Measurements from ENCODE around the gene GUCY1B1.
"Not testable (repeated sequence)": the region's sequence is repeated elsewhere in the genome, so short reads cannot be mapped to it uniquely, and the experiment has no call there.

The GUCY1B1 gene

GRCh38 chr4:155762334-155762733, 3.5 kb downstream of the GUCY1B1 start:
- DNase-seq = no peak

GRCh38 chr4:155763551-155763950, 4.7 kb downstream of the GUCY1B1 start:
- no peak for DNase-seq

GRCh38 chr4:155765149-155765548, 6.3 kb downstream of the GUCY1B1 start:
- no peak for DNase-seq

- no peak for DNase-seq
Measured at GRCh38 chr4:155766622-155767021, 7.8 kb downstream of the GUCY1B1 start.

- DNase-seq = no peak
Measured at GRCh38 chr4:155768370-155768769, 9.5 kb downstream of the GUCY1B1 start.

- DNase-seq = no peak
Measured at GRCh38 chr4:155769090-155769489, 10.3 kb downstream of the GUCY1B1 start.

- DNase-seq = no peak
Measured at GRCh38 chr4:155772459-155773195, 13.8 kb downstream of the GUCY1B1 start.

GRCh38 chr4:155773196-155773800, 14.5 kb downstream of the GUCY1B1 start:
- DNase-seq = no peak

GRCh38 chr4:155774033-155774432, 15.2 kb downstream of the GUCY1B1 start:
- DNase-seq = no peak

GRCh38 chr4:155777971-155778735, 19.3 kb downstream of the GUCY1B1 start:
- peak; percentile 52 for DNase-seq

- DNase-seq = no peak
Measured at GRCh38 chr4:155780775-155781174, 22.0 kb downstream of the GUCY1B1 start.

- no peak for DNase-seq
Measured at GRCh38 chr4:155781249-155781831, 22.5 kb downstream of the GUCY1B1 start.

- no peak for DNase-seq
Measured at GRCh38 chr4:155784637-155785036, 25.8 kb downstream of the GUCY1B1 start.

GRCh38 chr4:155785828-155786227, 27.0 kb downstream of the GUCY1B1 start:
- no peak for DNase-seq

GRCh38 chr4:155787113-155787710, 28.4 kb downstream of the GUCY1B1 start:
- no peak for DNase-seq

- no peak for DNase-seq
Measured at GRCh38 chr4:155789391-155789790, 30.6 kb downstream of the GUCY1B1 start.

- DNase-seq = no peak
Measured at GRCh38 chr4:155789982-155790381, 31.2 kb downstream of the GUCY1B1 start.

- no peak for DNase-seq
Measured at GRCh38 chr4:155794589-155795236, 35.9 kb downstream of the GUCY1B1 start.

- DNase-seq = no peak
Measured at GRCh38 chr4:155795991-155796390, 37.2 kb downstream of the GUCY1B1 start.

GRCh38 chr4:155797581-155797980, 38.8 kb downstream of the GUCY1B1 start:
- not testable (repeated sequence) for DNase-seq

GRCh38 chr4:155799116-155799793, 40.4 kb downstream of the GUCY1B1 start:
- DNase-seq = no peak

- DNase-seq = no peak
Measured at GRCh38 chr4:155799794-155800123, 40.9 kb downstream of the GUCY1B1 start.
